SK-N-MC (cell line): Measurements from ENCODE around the gene CARD11.

Experiments used
- EZH2 ChIP-seq: fragments of 200-600 bp; sonication (generic); IDR thresholded peaks from one replicate; pipeline ENCODE4 v1.6.1; 2017; ENCODE audit warnings: antibody characterized with exemption
- FOXP2 ChIP-seq: optimal IDR thresholded peaks from 2 replicates; pipeline ENCODE3; 2011; ENCODE audit warnings: mild to moderate bottlenecking, moderate library complexity; ENCODE audit not compliant: insufficient read depth; ENCODE audit errors: extremely low read length, control extremely low read depth
- POLR2AphosphoS5 ChIP-seq: IDR thresholded peaks from 2 replicates; pipeline ENCODE4 v1.6.1; 2012; ENCODE audit warnings: mild to moderate bottlenecking, low read depth, low read length, borderline replicate concordance

DNA sequence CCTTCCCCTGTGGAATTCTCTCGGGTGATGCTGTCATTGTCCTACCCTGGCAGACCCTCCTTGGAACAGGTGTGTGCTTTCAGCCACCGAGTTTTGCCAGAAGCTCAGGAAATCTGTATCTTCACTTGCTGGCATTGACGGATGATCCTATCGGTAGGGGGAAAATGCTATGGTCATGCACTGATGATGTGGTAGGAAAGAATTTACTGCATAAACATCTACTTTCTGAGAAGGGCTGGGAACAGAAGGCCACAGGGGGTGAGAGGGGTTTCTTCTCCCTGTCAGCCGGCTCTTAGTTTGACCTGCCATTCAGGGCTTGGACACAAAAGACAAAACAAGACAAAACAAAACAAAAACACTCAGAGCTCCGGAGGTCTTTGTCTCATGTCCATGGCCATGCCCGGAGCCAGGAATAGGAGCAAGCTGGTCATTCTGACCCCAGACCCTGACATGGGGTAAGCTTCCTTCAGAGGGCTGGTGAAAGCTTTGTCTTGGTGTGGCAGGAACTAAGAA is 43.6 kb upstream of the CARD11 start:
- no peak for TF ChIP-seq EZH2
- TF ChIP-seq POLR2AphosphoS5 = no peak
- TF ChIP-seq FOXP2 = no peak
